Endometrial microvascular endothelial cells (primary cell): Measurements from ENCODE around the gene HIGD2A. TPM values are rescaled to one million over a fixed set of nuclear protein-coding genes. Genes with fewer than 3 reads are reported as not detected.

Experiments
- in situ Hi-C: cut with HindIII; loops from 2 replicates; pipeline ENCODE4 v1.10.0; 2017; ENCODE audit warnings: low sequenced_read_pairs, low pct_unique_long_range_greater_than_20kb; ENCODE audit errors: inconsistent ontology term
- total RNA-seq: library from RNA; depleted of rRNA; stranded (reverse); fragments of >200 nt; gene quantifications from one replicate; pipeline ENCODE4 v1.2.3, GENCODE V29; 2015; ENCODE audit errors: inconsistent ontology term

The HIGD2A gene
- total RNA-seq, 1 donor from 2014 or later: 138 TPM

- in situ Hi-C loops: no loop called here
Observed at GRCh38 chr5:176366232-176366894, 22.2 kb upstream of the HIGD2A start.

GRCh38 chr5:176368726-176369125, 19.8 kb upstream of the HIGD2A start:
- in situ Hi-C loops: no loop called here

GRCh38 chr5:176369934-176370711, 18.4 kb upstream of the HIGD2A start:
- in situ Hi-C loops: no loop called here

GRCh38 chr5:176371621-176372539, 16.7 kb upstream of the HIGD2A start:
- in situ Hi-C loops: no loop called here

- in situ Hi-C loops: no loop called here
Observed at GRCh38 chr5:176373100-176373818, 15.3 kb upstream of the HIGD2A start.

- in situ Hi-C loops: no loop called here
Observed at GRCh38 chr5:176379881-176380280, 8.7 kb upstream of the HIGD2A start.

GRCh38 chr5:176381423-176381822, 7.1 kb upstream of the HIGD2A start:
- in situ Hi-C loops: no loop called here

GRCh38 chr5:176381979-176382378, 6.6 kb upstream of the HIGD2A start:
- in situ Hi-C loops: no loop called here

GRCh38 chr5:176382721-176383120, 5.8 kb upstream of the HIGD2A start:
- in situ Hi-C loops: no loop called here

GRCh38 chr5:176383248-176383905, 5.2 kb upstream of the HIGD2A start:
- in situ Hi-C loops: no loop called here

- in situ Hi-C loops: no loop called here
Observed at GRCh38 chr5:176383961-176384360, 4.6 kb upstream of the HIGD2A start.

- in situ Hi-C loops: no loop called here
Observed at GRCh38 chr5:176384366-176384930, 4.1 kb upstream of the HIGD2A start.

GRCh38 chr5:176384991-176385390, 3.6 kb upstream of the HIGD2A start:
- in situ Hi-C loops: no loop called here

- in situ Hi-C loops: no loop called here
Observed at GRCh38 chr5:176386491-176386890, 2.1 kb upstream of the HIGD2A start.

GRCh38 chr5:176387384-176387925, 1.1 kb upstream of the HIGD2A start:
- in situ Hi-C loops: no loop called here

GRCh38 chr5:176388003-176388443, 528 bp upstream of the HIGD2A start:
- in situ Hi-C loops: no loop called here

- in situ Hi-C loops: no loop called here
Observed at GRCh38 chr5:176389135-176390123, 878 bp downstream of the HIGD2A start.
